GM12878 (cell line): ENCODE data around the gene FCHSD2. TPM values are rescaled to one million over a fixed set of nuclear protein-coding genes. Genes with fewer than 3 reads are reported as not detected.

Experiments
- ATAC-seq: fragments of 200-7000 bp; cut with Tn5 transposase; 3 replicates; pipeline ENCODE4 v1.9.1; 2020; ENCODE audit warnings: mild to moderate bottlenecking, moderate library complexity
- BruUV-seq: library from RNA; stranded (reverse); fragments of 400-500 nt; replicated peaks from 2 replicates; lab custom pipeline; 2021; lab: Mats Ljungman, UMichigan
- CTCF ChIA-PET: fragments of 300-600 bp; sonication (Branson Sonifier 250); formaldehyde crosslinking; extraction: SDS; loops from one replicate; lab custom pipeline; 2021; ENCODE audit warnings: inconsistent platforms; lab: Yijun Ruan, JAX
- POLR2A ChIA-PET: fragments of 350-600 bp; formaldehyde crosslinking; extraction: SDS; loops from one replicate; lab custom pipeline; 2021; ENCODE audit warnings: inconsistent platforms; lab: Charles Lee
- RAD21 ChIA-PET: fragments of 300-600 bp; sonication (Branson Sonifier 250); formaldehyde crosslinking; loops from one replicate; lab custom pipeline; 2023; ENCODE audit warnings: antibody characterized with exemption; ENCODE audit not compliant: unreplicated experiment; lab: Charles Lee
- SMC1A ChIA-PET: fragments of 300-600 bp; sonication (Branson Sonifier 250); formaldehyde crosslinking; loops from one replicate; lab custom pipeline; 2023; ENCODE audit not compliant: unreplicated experiment, uncharacterized antibody; lab: Charles Lee
- DNase-seq: peaks from one replicate; pipeline ENCODE4 v3.0.0-alpha.2; 2011; ENCODE audit warnings: low read depth, low spot score
- FAIRE-seq: peaks from 3 replicates; lab custom pipeline; 2011; peaks lifted over from hg19 to GRCh38; lab: Jason Lieb, UNC
- H2AFZ ChIP-seq: 2 replicates; pipeline ENCODE4 v1.6.0; 2011; ENCODE audit warnings: low read depth, low read length, control low read depth; ENCODE audit not compliant: control insufficient read depth
- H3K27ac ChIP-seq: 2 replicates; pipeline ENCODE4 v1.5.1; 2011; ENCODE audit warnings: control low read depth; ENCODE audit not compliant: control insufficient read depth, insufficient read depth
- H3K27me3 ChIP-seq, 2 experiments: replicated peaks in 1 of 2; 2 replicates each; pipeline versions ENCODE4 v1.6.0 to v1.6.1; 2011; ENCODE audit warnings: low read length in 1 of 2; ENCODE audit not compliant: control insufficient read depth in 2 of 2, insufficient read depth in 2 of 2
- H3K36me3 ChIP-seq, 2 experiments: 2 replicates each; pipeline ENCODE4 v1.5.1; 2011; ENCODE audit warnings: low read length in 1 of 2; ENCODE audit not compliant: control insufficient read depth in 2 of 2, insufficient read depth in 2 of 2
- H3K4me1 ChIP-seq: 2 replicates; pipeline ENCODE4 v1.6.1; 2011; ENCODE audit warnings: mild to moderate bottlenecking, low read length, moderate library complexity, mixed read lengths; ENCODE audit not compliant: control insufficient read depth, insufficient read depth
- H3K4me2 ChIP-seq: 2 replicates; pipeline ENCODE4 v1.6.0; 2011; ENCODE audit warnings: control low read depth; ENCODE audit not compliant: control insufficient read depth, insufficient read depth
- H3K4me3 ChIP-seq: fragments of 200-600 bp; sonication (generic); 2 replicates; pipeline ENCODE4 v1.5.1; 2016
- H3K79me2 ChIP-seq: 2 replicates; pipeline ENCODE4 v1.6.0; 2011; ENCODE audit warnings: low read length; ENCODE audit not compliant: control insufficient read depth, insufficient read depth
- H3K9ac ChIP-seq: 2 replicates; pipeline ENCODE4 v1.8.0; 2011; ENCODE audit warnings: low read length, control low read depth, mixed read lengths; ENCODE audit not compliant: control insufficient read depth, insufficient read depth
- H3K9me3 ChIP-seq: replicated peaks from 3 replicates; pipeline ENCODE4 v1.5.1; 2011; ENCODE audit warnings: mild to moderate bottlenecking, low read length; ENCODE audit not compliant: control insufficient read depth, insufficient read depth
- H4K20me1 ChIP-seq: 2 replicates; pipeline ENCODE4 v1.6.0; 2011; ENCODE audit not compliant: control insufficient read depth, insufficient read depth
- IKZF2 ChIP-seq, 2 experiments: fragments of 450-650 bp; IDR thresholded peaks; 2 replicates each; pipeline ENCODE4 v1.6.1; 2017; ENCODE audit warnings: mild to moderate bottlenecking in 2 of 2, moderate library complexity in 2 of 2
- MEF2B ChIP-seq: fragments of 450-650 bp; IDR thresholded peaks from 2 replicates; pipeline ENCODE4 v1.6.1; 2018; ENCODE audit warnings: mild to moderate bottlenecking, moderate library complexity; ENCODE audit not compliant: partially characterized antibody, poor library complexity, severe bottlenecking
- SUPT20H ChIP-seq: IDR thresholded peaks from 2 replicates; pipeline ENCODE4 v1.6.1; 2011; ENCODE audit warnings: low read depth, mild to moderate bottlenecking, low read length, moderate library complexity, borderline replicate concordance; ENCODE audit not compliant: control insufficient read depth
- WGBS: methylation state at CpG from one replicate; pipeline ENCODE4 v1.1.6; 2016; ENCODE audit warnings: low lambda C conversion rate; ENCODE audit not compliant: insufficient replicate concordance, insufficient coverage; ENCODE audit errors: missing lambda C conversion rate; 5-methylcytosine and 5-hydroxymethylcytosine counted together
- in situ Hi-C: fragments of 300-500 bp; cut with MboI; formaldehyde crosslinking; loops from 9 replicates; pipeline ENCODE4 v1.14.3; 2018; ENCODE audit warnings: mixed read lengths
- intact Hi-C: fragments of 100-400 bp; cut with micrococcal nuclease; formaldehyde crosslinking; loops from one replicate; pipeline ENCODE4 v1.14.2; 2022; ENCODE audit not compliant: unreplicated experiment
- polyA plus RNA-seq, 11 experiments: library from polyadenylated mRNA; depleted of rRNA in 4 of 11; unstranded in 6 of 11; stranded (reverse) in 5 of 11; fragments of >200 nt; fragmentation: Nextera tagmentation in 4 of 11; fragmentation: Illumina TruSeq in 1 of 11; extraction: Ambion mirVana in 4 of 11; extraction: Trizol in 1 of 11; gene quantifications; 1 replicate in 1 of 11; 2 replicates in 10 of 11; pipeline versions ENCODE4 v1.2.1 to v1.2.3, GENCODE V29; 2011 to 2016; ENCODE audit warnings: inconsistent platforms in 2 of 11, missing spikeins in 2 of 11, low read depth in 1 of 11
- total RNA-seq, 4 experiments: library from RNA; depleted of rRNA in 3 of 4; stranded (reverse); fragments of >200 nt in 3 of 4; fragmentation: Illumina TruSeq in 1 of 4; extraction: Trizol in 1 of 4; gene quantifications; 2 replicates each; pipeline versions ENCODE4 v1.2.1 to v1.2.3, GENCODE V29; 2013 to 2021
- TF ChIP-seq, protein P1 (sequence below): fragments of 450-650 bp; formaldehyde crosslinking; IDR thresholded peaks from 2 replicates; pipeline ENCODE4 v1.5.0; 2022; ENCODE audit warnings: mild to moderate bottlenecking, missing genetic modification characterization
- TF ChIP-seq, protein P2 (sequence below): IDR thresholded peaks from 2 replicates; pipeline ENCODE4 v1.6.1; 2012; ENCODE audit warnings: improper control_type of control experiment, low read depth, low read length; ENCODE audit not compliant: insufficient replicate concordance

The FCHSD2 gene
- total and polyA plus RNA-seq, 10 of the 15 experiments (the other 5 are each of a cell fraction or from before 2014, with no cell fraction given), result 13.2 to 89.8 (median 47.8) TPM

DNA sequence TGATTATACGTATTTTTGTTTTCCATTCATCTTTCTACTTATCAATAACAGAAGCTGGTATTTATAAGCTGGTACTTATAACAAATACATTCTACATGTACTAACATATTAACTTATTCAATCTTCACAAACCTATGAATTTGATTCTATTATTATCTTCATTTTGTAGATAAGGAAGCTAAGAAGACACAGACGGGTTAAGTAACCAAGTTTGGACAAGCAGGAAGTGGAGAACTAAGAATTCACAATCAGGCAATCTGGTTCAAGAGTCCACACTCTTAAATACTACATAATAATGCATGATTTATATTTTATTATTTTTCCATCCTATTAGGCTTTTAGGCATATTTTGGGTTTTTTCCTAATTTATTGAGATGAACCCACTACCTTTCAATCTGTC is 25.0 kb downstream of the FCHSD2 start:
- in situ Hi-C loops (no loop called here), intact Hi-C loops (no loop called here)
- H3K79me2 ChIP-seq, result peaks cover 49% of the 10 kb centered on the region
- H3K4me2 ChIP-seq, result no peak overlapping the region
- TF ChIP-seq, protein P1, sequence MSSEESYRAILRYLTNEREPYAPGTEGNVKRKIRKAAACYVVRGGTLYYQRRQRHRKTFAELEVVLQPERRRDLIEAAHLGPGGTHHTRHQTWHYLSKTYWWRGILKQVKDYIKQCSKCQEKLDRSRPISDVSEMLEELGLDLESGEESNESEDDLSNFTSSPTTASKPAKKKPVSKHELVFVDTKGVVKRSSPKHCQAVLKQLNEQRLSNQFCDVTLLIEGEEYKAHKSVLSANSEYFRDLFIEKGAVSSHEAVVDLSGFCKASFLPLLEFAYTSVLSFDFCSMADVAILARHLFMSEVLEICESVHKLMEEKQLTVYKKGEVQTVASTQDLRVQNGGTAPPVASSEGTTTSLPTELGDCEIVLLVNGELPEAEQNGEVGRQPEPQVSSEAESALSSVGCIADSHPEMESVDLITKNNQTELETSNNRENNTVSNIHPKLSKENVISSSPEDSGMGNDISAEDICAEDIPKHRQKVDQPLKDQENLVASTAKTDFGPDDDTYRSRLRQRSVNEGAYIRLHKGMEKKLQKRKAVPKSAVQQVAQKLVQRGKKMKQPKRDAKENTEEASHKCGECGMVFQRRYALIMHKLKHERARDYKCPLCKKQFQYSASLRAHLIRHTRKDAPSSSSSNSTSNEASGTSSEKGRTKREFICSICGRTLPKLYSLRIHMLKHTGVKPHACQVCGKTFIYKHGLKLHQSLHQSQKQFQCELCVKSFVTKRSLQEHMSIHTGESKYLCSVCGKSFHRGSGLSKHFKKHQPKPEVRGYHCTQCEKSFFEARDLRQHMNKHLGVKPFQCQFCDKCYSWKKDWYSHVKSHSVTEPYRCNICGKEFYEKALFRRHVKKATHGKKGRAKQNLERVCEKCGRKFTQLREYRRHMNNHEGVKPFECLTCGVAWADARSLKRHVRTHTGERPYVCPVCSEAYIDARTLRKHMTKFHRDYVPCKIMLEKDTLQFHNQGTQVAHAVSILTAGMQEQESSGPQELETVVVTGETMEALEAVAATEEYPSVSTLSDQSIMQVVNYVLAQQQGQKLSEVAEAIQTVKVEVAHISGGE (CRISPR knock-in tag), result no peak
- TF ChIP-seq MEF2B, result no peak
- TF ChIP-seq, protein P2, sequence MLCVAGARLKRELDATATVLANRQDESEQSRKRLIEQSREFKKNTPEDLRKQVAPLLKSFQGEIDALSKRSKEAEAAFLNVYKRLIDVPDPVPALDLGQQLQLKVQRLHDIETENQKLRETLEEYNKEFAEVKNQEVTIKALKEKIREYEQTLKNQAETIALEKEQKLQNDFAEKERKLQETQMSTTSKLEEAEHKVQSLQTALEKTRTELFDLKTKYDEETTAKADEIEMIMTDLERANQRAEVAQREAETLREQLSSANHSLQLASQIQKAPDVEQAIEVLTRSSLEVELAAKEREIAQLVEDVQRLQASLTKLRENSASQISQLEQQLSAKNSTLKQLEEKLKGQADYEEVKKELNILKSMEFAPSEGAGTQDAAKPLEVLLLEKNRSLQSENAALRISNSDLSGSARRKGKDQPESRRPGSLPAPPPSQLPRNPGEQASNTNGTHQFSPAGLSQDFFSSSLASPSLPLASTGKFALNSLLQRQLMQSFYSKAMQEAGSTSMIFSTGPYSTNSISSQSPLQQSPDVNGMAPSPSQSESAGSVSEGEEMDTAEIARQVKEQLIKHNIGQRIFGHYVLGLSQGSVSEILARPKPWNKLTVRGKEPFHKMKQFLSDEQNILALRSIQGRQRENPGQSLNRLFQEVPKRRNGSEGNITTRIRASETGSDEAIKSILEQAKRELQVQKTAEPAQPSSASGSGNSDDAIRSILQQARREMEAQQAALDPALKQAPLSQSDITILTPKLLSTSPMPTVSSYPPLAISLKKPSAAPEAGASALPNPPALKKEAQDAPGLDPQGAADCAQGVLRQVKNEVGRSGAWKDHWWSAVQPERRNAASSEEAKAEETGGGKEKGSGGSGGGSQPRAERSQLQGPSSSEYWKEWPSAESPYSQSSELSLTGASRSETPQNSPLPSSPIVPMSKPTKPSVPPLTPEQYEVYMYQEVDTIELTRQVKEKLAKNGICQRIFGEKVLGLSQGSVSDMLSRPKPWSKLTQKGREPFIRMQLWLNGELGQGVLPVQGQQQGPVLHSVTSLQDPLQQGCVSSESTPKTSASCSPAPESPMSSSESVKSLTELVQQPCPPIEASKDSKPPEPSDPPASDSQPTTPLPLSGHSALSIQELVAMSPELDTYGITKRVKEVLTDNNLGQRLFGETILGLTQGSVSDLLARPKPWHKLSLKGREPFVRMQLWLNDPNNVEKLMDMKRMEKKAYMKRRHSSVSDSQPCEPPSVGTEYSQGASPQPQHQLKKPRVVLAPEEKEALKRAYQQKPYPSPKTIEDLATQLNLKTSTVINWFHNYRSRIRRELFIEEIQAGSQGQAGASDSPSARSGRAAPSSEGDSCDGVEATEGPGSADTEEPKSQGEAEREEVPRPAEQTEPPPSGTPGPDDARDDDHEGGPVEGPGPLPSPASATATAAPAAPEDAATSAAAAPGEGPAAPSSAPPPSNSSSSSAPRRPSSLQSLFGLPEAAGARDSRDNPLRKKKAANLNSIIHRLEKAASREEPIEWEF, result no peak
- no peak for TF ChIP-seq SUPT20H
- TF ChIP-seq IKZF2 (IDR thresholded peaks at IDR 0.05), result no peak
- FAIRE-seq (no peak), DNase-seq (no peak), ATAC-seq (no peak)
- ChIA-PET POLR2A (no interaction called here), CTCF (interaction anchor here (1.2 kb wide), 1 partner anchor 9 kb away, joined by 5 read pairs; no protein-coding TSS in a partner anchor), SMC1A (interaction anchor here (0.7 to 3.3 kb wide), 9 partner anchors 9 to 172 kb away, joined by 3 to 10 read pairs (median 5); no protein-coding TSS in a partner anchor), RAD21 (interaction anchor here (0.6 to 1.4 kb wide), 3 partner anchors 20 to 218 kb away, joined by 3 to 4 read pairs (median 3); no protein-coding TSS in a partner anchor)
- no TSS peak for BruUV-seq
- peaks cover 13% of the 10 kb centered on the region; the same call in 2 of the 3 replicates for H3K9me3 ChIP-seq
- H4K20me1 ChIP-seq, result no peaks in the 10 kb centered on the region; the same call in 1 of the 2 replicates
- peaks cover 21 to 24% of the 10 kb centered on the region in 2 experiments for H3K36me3 ChIP-seq
- no peaks in the 10 kb centered on the region for H3K4me1 ChIP-seq
- H3K9ac ChIP-seq, result no peak overlapping the region
- no peak overlapping the region for H3K4me3 ChIP-seq
- no peaks in the 10 kb centered on the region for H3K27me3 ChIP-seq
- H2AFZ ChIP-seq, result no peak overlapping the region
- H3K27ac ChIP-seq, result no peak overlapping the region
- WGBS, result 98% methylated on average over 2 of the region's 2 CpGs
